Neural crest cell (in vitro differentiated cells): Measurements from ENCODE around the gene CRACDL. TPM values are rescaled to one million over a fixed set of nuclear protein-coding genes. Genes with fewer than 3 reads are reported as not detected.

Experiments used
- DNase-seq: peaks from one replicate; pipeline ENCODE4 v3.0.0; 2021; ENCODE audit warnings: low read depth, mixed read lengths, low spot score
- H3K27ac Mint-ChIP-seq: one replicate; pipeline ENCODE4 v1.8.0; 2021; ENCODE audit warnings: mild to moderate bottlenecking, mixed read lengths; ENCODE audit not compliant: unreplicated experiment
- H3K27me3 Mint-ChIP-seq: 2 replicates; pipeline ENCODE4 v1.8.0; 2021; ENCODE audit warnings: low read depth, mild to moderate bottlenecking, mixed read lengths
- H3K36me3 Mint-ChIP-seq: 2 replicates; pipeline ENCODE4 v1.8.0; 2021; ENCODE audit warnings: low read depth, mild to moderate bottlenecking, mixed read lengths
- H3K4me1 Mint-ChIP-seq: 2 replicates; pipeline ENCODE4 v1.8.0; 2021; ENCODE audit warnings: mixed read lengths
- H3K4me3 Mint-ChIP-seq: one replicate; pipeline ENCODE4 v1.8.0; 2021; ENCODE audit warnings: mild to moderate bottlenecking, mixed read lengths
- H3K9me3 Mint-ChIP-seq: 2 replicates; pipeline ENCODE4 v1.8.0; 2021; ENCODE audit warnings: mixed read lengths
- CTCF ChIP-seq: fragments of 200-600 bp; sonication (generic); conservative IDR thresholded peaks from 2 replicates; pipeline ENCODE4 v1.5.0; 2021; ENCODE audit warnings: antibody characterized with exemption, mild to moderate bottlenecking
- total RNA-seq: library from RNA; stranded (reverse); gene quantifications from 2 replicates; pipeline ENCODE4 v1.2.1, GENCODE V29; 2021

The CRACDL gene
- total RNA-seq, 1 donor from 2014 or later, result 0.37 TPM

GRCh38 chr2:98898423-98898841, 37.6 kb downstream of the CRACDL start:
- Mint-ChIP-seq H3K4me3 (no peak overlapping the region), H3K36me3 (no peaks in the 10 kb centered on the region), H3K4me1 (peaks cover 6% of the 10 kb centered on the region), H3K9me3 (no peaks in the 10 kb centered on the region), H3K27me3 (no peaks in the 10 kb centered on the region), H3K27ac (no peak overlapping the region)
- DNase-seq, result no peak
- TF ChIP-seq CTCF, result no peak

GRCh38 chr2:98897746-98898145, 38.3 kb downstream of the CRACDL start:
- Mint-ChIP-seq H3K4me3 (no peak overlapping the region), H3K9me3 (no peaks in the 10 kb centered on the region), H3K27ac (no peak overlapping the region), H3K27me3 (no peaks in the 10 kb centered on the region), H3K36me3 (no peaks in the 10 kb centered on the region), H3K4me1 (peaks cover 6% of the 10 kb centered on the region)
- TF ChIP-seq CTCF, result no peak
- DNase-seq, result no peak

GRCh38 chr2:98896944-98897343, 39.1 kb downstream of the CRACDL start:
- Mint-ChIP-seq H3K9me3 (no peaks in the 10 kb centered on the region), H3K4me3 (no peak overlapping the region), H3K27ac (no peak overlapping the region), H3K4me1 (peaks cover 6% of the 10 kb centered on the region), H3K27me3 (no peaks in the 10 kb centered on the region), H3K36me3 (no peaks in the 10 kb centered on the region)
- no peak for DNase-seq
- no peak for TF ChIP-seq CTCF

GRCh38 chr2:98896416-98896815, 39.6 kb downstream of the CRACDL start:
- no peak for TF ChIP-seq CTCF
- H3K4me1 Mint-ChIP-seq, result peaks cover 6% of the 10 kb centered on the region
- H3K36me3 Mint-ChIP-seq, result no peaks in the 10 kb centered on the region
- no peak for DNase-seq
- no peak overlapping the region for H3K27ac Mint-ChIP-seq
- H3K4me3 Mint-ChIP-seq, result no peak overlapping the region
- no peaks in the 10 kb centered on the region for H3K9me3 Mint-ChIP-seq
- no peaks in the 10 kb centered on the region for H3K27me3 Mint-ChIP-seq

- H3K27ac Mint-ChIP-seq, result no peak overlapping the region
- peaks cover 6% of the 10 kb centered on the region for H3K4me1 Mint-ChIP-seq
- H3K27me3 Mint-ChIP-seq, result no peaks in the 10 kb centered on the region
Observed at GRCh38 chr2:98895901-98896300, 40.1 kb downstream of the CRACDL start.

More at GRCh38 chr2:98895901-98896300, 40.1 kb downstream of the CRACDL start:
- no peak overlapping the region for H3K4me3 Mint-ChIP-seq
- DNase-seq, result no peak
- TF ChIP-seq CTCF, result no peak
- H3K9me3 Mint-ChIP-seq, result no peaks in the 10 kb centered on the region
- no peaks in the 10 kb centered on the region for H3K36me3 Mint-ChIP-seq
